HG03103 (cell line): ENCODE results near the gene TMEM203.

Experiments used
- ATAC-seq: cut with Tn5 transposase; IDR thresholded peaks from one replicate; pipeline ENCODE4 v1.9.1; 2021; ENCODE audit warnings: low read depth; ENCODE audit not compliant: unreplicated experiment

The TMEM203 gene

DNA sequence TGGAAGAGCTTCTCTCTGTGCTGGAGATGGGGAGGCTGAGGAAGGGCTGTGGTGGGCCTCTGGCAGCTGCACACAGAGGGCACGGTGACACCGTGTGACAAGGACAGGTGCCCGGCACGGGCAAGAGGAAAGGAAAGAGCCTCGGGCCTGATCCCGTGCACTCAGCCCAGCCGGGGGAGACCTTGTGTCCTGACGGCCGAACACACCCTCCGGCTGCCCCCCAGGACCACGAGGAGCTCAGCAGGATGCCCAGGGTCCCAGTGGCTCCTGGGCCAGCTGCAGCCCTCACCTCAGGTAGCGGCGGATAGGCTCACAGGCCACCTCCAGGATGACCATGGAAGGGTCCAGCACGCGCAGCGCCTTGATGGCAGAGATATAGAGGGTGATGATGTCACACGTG lies 22.6 kb downstream of the TMEM203 start:
- ATAC-seq, result no peak

GRCh38 chr9:137181680-137182079 lies 23.8 kb downstream of the TMEM203 start:
- ATAC-seq, result no peak

- ATAC-seq, result no peak
Observed at GRCh38 chr9:137180491-137180890, 25.0 kb downstream of the TMEM203 start.

DNA sequence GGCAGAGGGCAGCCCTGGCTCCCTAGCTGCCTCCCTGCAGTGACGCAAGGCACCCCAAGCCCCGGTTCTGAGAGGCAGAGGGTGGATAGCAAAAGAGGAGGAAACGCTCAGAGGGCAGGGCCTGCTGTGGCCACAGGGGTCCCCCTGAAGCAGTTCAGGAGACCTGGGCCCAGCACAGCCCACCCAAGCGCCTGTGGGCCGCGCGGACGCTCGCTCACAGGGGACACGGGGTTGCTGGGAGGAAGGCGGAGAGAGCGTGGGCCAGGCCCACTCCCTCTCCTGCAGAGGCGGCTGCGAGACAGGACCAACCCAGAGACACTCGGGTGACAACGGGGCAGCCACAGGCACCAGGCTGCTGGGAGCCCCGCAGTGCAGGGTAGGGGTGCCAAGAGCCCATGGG lies 25.7 kb downstream of the TMEM203 start:
- no peak for ATAC-seq

- ATAC-seq, result no peak
Observed at GRCh38 chr9:137178939-137179630, 26.4 kb downstream of the TMEM203 start.

GRCh38 chr9:137178201-137178938 lies 27.1 kb downstream of the TMEM203 start:
- no peak for ATAC-seq

- no peak for ATAC-seq
Observed at GRCh38 chr9:137176302-137177182, 28.9 kb downstream of the TMEM203 start.

DNA sequence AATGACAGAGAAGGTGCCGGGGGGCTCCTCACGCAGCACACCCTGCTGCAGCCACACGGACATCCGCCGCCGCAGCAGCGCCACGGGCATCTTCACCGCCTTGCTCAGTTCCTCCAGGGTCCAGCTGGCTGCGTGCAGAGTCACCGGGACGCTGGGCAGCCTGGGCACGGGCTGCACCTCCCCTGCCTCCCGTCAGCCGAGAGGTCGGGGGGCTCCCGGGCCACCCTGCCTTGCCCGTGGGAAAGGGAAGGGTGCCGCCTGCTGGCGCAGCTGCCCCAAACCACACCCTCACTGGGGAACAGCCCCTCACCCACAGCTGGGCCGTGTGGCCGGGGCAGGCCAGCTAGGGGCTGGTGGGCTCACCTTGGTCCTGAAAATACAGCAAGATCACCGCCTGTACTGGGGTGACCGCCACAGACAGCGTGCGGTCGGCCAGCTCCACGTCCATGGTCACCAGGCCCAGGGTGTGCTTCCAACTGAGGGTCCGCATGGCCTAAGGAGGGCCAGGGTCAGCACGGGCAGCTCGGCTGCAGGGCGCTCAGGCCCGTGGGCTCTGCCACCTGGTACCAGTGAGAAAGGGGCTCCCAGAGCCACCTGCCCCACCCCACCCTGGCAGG lies 30.0 kb downstream of the TMEM203 start:
- ATAC-seq, result no peak

- no peak for ATAC-seq
Observed at GRCh38 chr9:137174722-137175293, 30.6 kb downstream of the TMEM203 start.

DNA sequence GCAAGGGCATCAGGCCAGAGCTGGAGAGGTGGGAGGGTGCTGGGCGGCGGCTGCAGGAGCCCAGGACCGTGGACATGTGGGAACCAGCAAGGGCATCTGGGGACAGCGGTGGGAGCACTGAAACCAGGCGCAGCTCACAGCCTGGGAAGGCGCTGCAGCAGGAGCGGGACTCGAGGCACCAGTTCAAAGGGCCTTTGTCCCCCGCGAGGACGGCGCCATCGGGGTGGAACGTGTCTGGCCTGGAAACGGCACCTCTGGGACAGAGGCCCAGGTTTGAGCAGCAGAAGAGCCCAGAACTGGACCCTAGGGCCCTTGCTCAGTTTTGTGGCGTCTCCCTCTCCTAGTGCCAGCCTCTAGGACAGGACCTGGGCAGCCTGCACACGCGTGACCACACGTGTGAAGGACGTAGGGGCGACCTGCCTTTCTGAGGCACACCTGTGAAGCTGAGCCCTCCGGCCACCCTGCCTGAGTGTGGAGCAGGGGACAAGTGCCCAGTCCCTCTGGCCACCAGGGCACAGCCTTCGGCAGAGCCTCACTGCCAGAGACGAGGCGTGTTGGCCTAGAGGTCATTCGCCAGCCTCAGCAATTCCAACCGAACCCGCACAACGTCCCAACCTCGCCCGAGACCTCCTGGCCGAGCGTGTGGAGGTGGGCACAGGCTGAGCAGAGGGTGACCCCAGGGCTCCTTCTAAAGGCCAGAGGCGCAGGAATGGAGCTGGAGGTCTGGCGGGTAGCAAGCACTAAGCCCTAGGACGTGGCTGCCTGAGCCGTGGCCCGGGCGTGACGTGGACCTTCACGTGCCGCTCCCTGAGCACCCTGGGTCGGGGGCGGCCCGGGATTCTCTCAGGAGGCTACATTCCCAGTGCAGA lies 31.4 kb downstream of the TMEM203 start:
- no peak for ATAC-seq

GRCh38 chr9:137172901-137173795 lies 32.3 kb downstream of the TMEM203 start:
- ATAC-seq, result no peak

- no peak for ATAC-seq
Observed at GRCh38 chr9:137171149-137171900, 34.1 kb downstream of the TMEM203 start.

- no peak for ATAC-seq
Observed at GRCh38 chr9:137170486-137171148, 34.8 kb downstream of the TMEM203 start.

DNA sequence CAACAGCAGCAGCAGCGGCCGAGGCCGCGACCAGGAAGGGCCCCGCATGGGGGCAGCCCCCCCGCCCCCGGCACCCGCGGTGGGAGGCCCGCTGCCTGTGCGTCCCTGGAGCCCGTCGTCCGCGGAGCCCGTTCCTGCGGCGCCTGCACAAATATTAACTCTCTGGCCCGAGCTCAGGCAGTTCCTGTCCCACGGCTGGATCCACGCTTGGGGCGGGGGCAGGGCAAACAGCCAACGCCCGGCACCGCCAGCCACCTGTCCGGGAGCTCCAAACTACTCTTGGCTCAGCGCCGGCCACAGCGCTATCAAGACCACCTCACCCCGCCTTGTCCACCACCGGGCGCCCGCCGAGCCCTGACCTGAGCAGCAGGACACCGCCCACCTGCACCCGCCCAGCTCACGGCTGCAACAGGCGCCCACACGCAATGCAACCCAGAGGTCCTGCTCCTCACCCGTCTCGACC lies 35.5 kb downstream of the TMEM203 start, which contains the start of gene LRRC26:
Gene LRRC26, minus strand, starts transcription at position 156 of the 463 bp plus-strand sequence. Its CDS starts 108 bp downstream, at position 48.
- ATAC-seq, result no peak

GRCh38 chr9:137168904-137169856 lies 36.3 kb downstream of the TMEM203 start:
- no peak for ATAC-seq

- ATAC-seq, result no peak
Observed at GRCh38 chr9:137168573-137168903, 36.9 kb downstream of the TMEM203 start.
